ENCODE data around the gene BBS12. TPM values are rescaled to one million over a fixed set of nuclear protein-coding genes. Genes with fewer than 3 reads are reported as not detected.

BBS12 gene
- polyA plus RNA-seq, 4 donors: 11.7 to 15.1 (median 13.4) TPM

GRCh38 chr4:122712782-122713181 is 19.7 kb upstream of the BBS12 start:
- DNase-seq (ENCODE audit: low read depth in 4 of 4, low spot score in 2 of 4): no peak

- DNase-seq (ENCODE audit: low read depth in 4 of 4, low spot score in 2 of 4): no peak
These were observed 17.3 kb upstream of the BBS12 start for GRCh38 chr4:122715221-122715620.

GRCh38 chr4:122716825-122717448 is 15.6 kb upstream of the BBS12 start:
- DNase-seq (ENCODE audit: low read depth in 4 of 4, low spot score in 2 of 4): no peak

- DNase-seq (ENCODE audit: low read depth in 4 of 4, low spot score in 2 of 4): no peak
These were observed 14.2 kb upstream of the BBS12 start for GRCh38 chr4:122718281-122718680.

GRCh38 chr4:122722256-122722655 is 10.2 kb upstream of the BBS12 start:
- no peak for DNase-seq (ENCODE audit: low read depth in 4 of 4, low spot score in 2 of 4)

GRCh38 chr4:122728856-122729255 is 3.6 kb upstream of the BBS12 start:
- no peak for DNase-seq (ENCODE audit: low read depth in 4 of 4, low spot score in 2 of 4)

- no peak for DNase-seq (ENCODE audit: low read depth in 4 of 4, low spot score in 2 of 4)
These were observed 828 bp upstream of the BBS12 start for GRCh38 chr4:122731676-122732075.

GRCh38 chr4:122733787-122734120 is 1.2 kb downstream of the BBS12 start:
- no peak for DNase-seq (ENCODE audit: low read depth in 4 of 4, low spot score in 2 of 4)

GRCh38 chr4:122739174-122739573 is 6.7 kb downstream of the BBS12 start:
- no peak for DNase-seq (ENCODE audit: low read depth in 4 of 4, low spot score in 2 of 4)

- DNase-seq (ENCODE audit: low read depth in 4 of 4, low spot score in 2 of 4): no peak
These were observed 10.7 kb downstream of the BBS12 start for GRCh38 chr4:122742933-122743829.

GRCh38 chr4:122744229-122744628 is 11.7 kb downstream of the BBS12 start:
- DNase-seq (ENCODE audit: low read depth in 4 of 4, low spot score in 2 of 4): no peak

GRCh38 chr4:122746485-122746965 is 14.0 kb downstream of the BBS12 start:
- DNase-seq (ENCODE audit: low read depth in 4 of 4, low spot score in 2 of 4): no peak

GRCh38 chr4:122747068-122747467 is 14.6 kb downstream of the BBS12 start:
- DNase-seq (ENCODE audit: low read depth in 4 of 4, low spot score in 2 of 4): no peak

- DNase-seq (ENCODE audit: low read depth in 4 of 4, low spot score in 2 of 4): no peak
These were observed 15.4 kb downstream of the BBS12 start for GRCh38 chr4:122747883-122748282.

- DNase-seq (ENCODE audit: low read depth in 4 of 4, low spot score in 2 of 4): no peak
These were observed 17.4 kb downstream of the BBS12 start for GRCh38 chr4:122749704-122750454.

GRCh38 chr4:122755675-122756074 is 23.2 kb downstream of the BBS12 start:
- DNase-seq (ENCODE audit: low read depth in 4 of 4, low spot score in 2 of 4): no peak

GRCh38 chr4:122758033-122758432 is 25.5 kb downstream of the BBS12 start:
- DNase-seq (ENCODE audit: low read depth in 4 of 4, low spot score in 2 of 4): no peak

GRCh38 chr4:122759639-122760310 is 27.3 kb downstream of the BBS12 start:
- DNase-seq (ENCODE audit: low read depth in 4 of 4, low spot score in 2 of 4): no peak

- DNase-seq (ENCODE audit: low read depth in 4 of 4, low spot score in 2 of 4): no peak
These were observed 30.0 kb downstream of the BBS12 start for GRCh38 chr4:122762520-122762919.

- no peak for DNase-seq (ENCODE audit: low read depth in 4 of 4, low spot score in 2 of 4)
These were observed 30.6 kb downstream of the BBS12 start for GRCh38 chr4:122762966-122763716.
